ENCODE results near the gene CEBPE. TPM values are rescaled to one million over a fixed set of nuclear protein-coding genes. Genes with fewer than 3 reads are reported as not detected.

Gene CEBPE
- polyA plus RNA-seq, 1 experiment = not detected

DNA sequence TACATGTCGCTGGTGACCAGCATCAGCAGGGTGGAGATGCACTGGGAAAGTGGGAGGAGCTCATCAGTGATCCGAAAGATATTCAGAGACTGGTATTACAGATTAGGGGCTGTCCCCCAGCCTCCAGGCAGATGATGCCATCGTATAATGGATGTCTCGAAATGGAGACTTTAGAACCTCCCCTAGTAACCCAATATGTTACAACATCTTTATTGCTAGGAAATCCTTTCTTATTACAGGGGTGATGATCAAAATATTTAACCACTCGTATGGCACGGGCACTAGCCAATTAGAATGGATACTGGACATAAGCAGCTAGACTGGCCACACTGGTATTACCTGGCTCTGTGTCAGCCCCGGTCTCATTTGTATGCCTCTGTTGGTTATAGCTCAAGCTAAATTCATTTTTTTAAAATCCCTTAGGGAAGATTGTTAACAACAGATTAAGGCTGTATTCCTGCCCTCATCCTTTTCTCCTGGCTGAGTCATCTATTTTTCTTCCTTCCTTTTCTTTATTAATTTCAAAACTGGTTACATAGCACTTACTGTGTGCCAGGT is 10.8 kb upstream of the CEBPE start:
- Histone ChIP-seq H3K27ac (ENCODE audit: low read depth, low read length) (no peak overlapping the region), H3K27me3 (ENCODE audit: control insufficient read depth, insufficient read depth, low read length) (peaks cover 12% of the 10 kb centered on the region), H3K4me3 (ENCODE audit: low read depth, low read length) (no peak overlapping the region), H3K9me3 (ENCODE audit: control insufficient read depth, insufficient read depth, low read length) (no peaks in the 10 kb centered on the region)
- ChIA-PET CTCF (interaction anchor here (1.0 to 3.7 kb wide), 5 partner anchors 9 to 61 kb away, joined by 3 to 35 read pairs (median 6); no protein-coding TSS in a partner anchor), POLR2A (no interaction called here)
- DNase-seq (ENCODE audit: low read depth, low spot score) = no peak
- TF ChIP-seq, protein P1, sequence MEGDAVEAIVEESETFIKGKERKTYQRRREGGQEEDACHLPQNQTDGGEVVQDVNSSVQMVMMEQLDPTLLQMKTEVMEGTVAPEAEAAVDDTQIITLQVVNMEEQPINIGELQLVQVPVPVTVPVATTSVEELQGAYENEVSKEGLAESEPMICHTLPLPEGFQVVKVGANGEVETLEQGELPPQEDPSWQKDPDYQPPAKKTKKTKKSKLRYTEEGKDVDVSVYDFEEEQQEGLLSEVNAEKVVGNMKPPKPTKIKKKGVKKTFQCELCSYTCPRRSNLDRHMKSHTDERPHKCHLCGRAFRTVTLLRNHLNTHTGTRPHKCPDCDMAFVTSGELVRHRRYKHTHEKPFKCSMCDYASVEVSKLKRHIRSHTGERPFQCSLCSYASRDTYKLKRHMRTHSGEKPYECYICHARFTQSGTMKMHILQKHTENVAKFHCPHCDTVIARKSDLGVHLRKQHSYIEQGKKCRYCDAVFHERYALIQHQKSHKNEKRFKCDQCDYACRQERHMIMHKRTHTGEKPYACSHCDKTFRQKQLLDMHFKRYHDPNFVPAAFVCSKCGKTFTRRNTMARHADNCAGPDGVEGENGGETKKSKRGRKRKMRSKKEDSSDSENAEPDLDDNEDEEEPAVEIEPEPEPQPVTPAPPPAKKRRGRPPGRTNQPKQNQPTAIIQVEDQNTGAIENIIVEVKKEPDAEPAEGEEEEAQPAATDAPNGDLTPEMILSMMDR (IDR thresholded peaks at IDR 0.05; ENCODE audit: low read depth, low read length) = no peak

DNA sequence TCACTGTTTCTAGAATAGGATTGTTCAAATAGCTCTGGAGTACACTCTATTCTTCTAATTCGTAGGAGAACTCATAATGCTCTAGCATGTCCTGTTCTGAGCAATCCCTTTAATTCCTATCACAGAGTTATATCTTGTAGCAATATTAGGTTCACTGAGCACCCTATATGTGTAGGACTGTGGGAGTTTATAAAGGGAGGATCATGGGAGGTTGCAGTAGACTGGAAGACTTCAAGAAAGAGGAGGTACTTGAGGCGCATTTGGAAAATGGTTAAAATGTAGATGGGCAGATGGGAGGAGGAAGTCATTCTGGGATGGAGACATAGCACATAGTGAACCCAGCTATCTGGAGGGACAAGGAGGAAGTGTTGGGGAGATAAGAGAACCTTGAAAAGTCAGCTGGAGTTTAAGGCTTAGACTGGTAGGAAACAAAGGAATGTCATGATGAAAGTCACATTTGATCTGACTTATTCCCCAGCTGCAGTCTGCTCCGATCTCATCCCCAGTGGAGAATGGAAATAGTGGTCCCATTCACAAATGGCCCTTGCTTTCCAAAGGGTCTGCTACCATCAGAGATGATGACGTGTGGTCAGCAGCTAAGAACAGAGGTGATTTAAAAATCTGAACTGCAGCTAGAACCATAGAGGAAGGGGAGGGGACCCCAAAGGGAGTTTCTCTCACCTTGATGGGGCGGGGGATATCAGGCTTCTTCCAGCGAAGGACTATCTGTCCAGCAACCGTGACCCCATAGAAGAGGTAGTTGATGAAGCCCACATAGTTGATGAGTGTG is 10.1 kb upstream of the CEBPE start:
- Histone ChIP-seq H3K27me3 (ENCODE audit: control insufficient read depth, insufficient read depth, low read length) (peaks cover 12% of the 10 kb centered on the region), H3K4me3 (ENCODE audit: low read depth, low read length) (no peak overlapping the region), H3K27ac (ENCODE audit: low read depth, low read length) (no peak overlapping the region), H3K9me3 (ENCODE audit: control insufficient read depth, insufficient read depth, low read length) (no peaks in the 10 kb centered on the region)
- POLR2A ChIA-PET = no interaction called here
- DNase-seq (ENCODE audit: low read depth, low spot score) = no peak
- CTCF ChIA-PET = interaction anchor here (1.0 to 3.7 kb wide), 3 partner anchors 8 to 61 kb away, joined by 4 to 35 read pairs (median 6); no protein-coding TSS in a partner anchor
- TF ChIP-seq, protein P1 (IDR thresholded peaks at IDR 0.05; ENCODE audit: low read depth, low read length) = no peak

DNA sequence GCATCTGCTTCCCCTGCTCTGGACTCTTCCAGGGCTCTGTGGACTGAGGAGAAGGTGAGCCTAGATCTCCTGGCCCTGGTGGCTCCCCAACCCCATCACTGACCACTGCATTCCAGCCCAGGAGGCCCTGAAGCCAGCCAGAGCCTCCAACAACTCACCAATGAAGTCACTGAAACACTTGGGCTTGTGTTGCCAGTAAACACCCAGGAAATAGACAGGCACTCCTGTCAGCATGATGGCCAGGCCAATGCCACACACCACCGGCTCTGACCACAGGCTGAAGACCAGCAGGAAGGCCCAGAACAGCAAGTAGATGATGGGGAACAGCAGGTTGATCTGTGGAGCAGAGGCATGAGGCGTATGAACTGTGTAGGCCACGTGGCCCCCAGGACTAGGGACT is 8.8 kb upstream of the CEBPE start:
- DNase-seq (ENCODE audit: low read depth, low spot score) = no peak
- Histone ChIP-seq H3K27ac (ENCODE audit: low read depth, low read length) (no peak overlapping the region), H3K9me3 (ENCODE audit: control insufficient read depth, insufficient read depth, low read length) (no peaks in the 10 kb centered on the region), H3K27me3 (ENCODE audit: control insufficient read depth, insufficient read depth, low read length) (peaks cover 15% of the 10 kb centered on the region), H3K4me3 (ENCODE audit: low read depth, low read length) (no peak overlapping the region)
- ChIA-PET POLR2A (no interaction called here), CTCF (interaction anchor here (1.6 to 13.3 kb wide), 2 partner anchors 53 to 59 kb away, joined by 6 to 818 read pairs; partner anchors contain the start of gene SLC7A8)
- TF ChIP-seq, protein P1 (IDR thresholded peaks at IDR 0.05; ENCODE audit: low read depth, low read length) = no peak

DNA sequence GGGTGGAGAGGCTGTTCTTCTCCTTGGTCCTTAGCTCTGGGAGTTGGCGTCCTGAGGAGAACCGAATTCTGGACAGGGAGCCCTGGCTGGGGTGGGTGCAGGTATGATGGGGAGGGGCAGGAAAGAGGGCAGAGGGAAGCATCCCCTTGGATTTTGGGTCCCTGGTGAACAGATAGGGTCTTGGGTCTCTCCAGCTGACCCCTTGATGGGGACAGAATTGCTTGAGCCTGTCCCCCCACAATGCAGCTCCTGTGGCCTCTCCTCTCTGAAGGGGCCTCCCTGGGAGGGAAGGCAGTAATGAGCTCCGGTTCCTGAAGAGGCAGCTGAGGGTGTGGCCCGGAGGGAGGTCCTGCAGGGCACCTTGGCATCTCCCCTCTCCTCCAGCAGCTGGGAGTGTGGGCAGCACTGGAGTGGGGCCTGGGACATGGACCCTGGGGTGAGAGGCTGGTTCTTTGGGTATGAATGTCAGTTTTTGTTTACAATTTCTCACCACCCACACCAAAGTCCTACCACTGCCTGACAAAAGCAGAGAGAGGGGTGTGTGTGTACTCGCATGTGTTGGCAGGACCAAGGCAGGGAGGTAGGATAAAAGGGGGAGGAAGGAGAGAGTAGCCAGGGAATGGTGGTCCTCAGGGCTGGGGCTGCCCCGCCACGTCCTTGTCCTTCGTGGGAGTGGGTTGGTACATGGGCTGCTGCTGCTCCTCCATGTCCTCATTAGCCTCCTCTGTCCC is 7.7 kb upstream of the CEBPE start:
- TF ChIP-seq, protein P1 (IDR thresholded peaks at IDR 0.05; ENCODE audit: low read depth, low read length) = no peak
- ChIA-PET CTCF (interaction anchor here (0.6 to 13.3 kb wide), 2 partner anchors 54 to 242 kb away, joined by 4 to 818 read pairs; partner anchors contain the start of gene SLC7A8), POLR2A (no interaction called here)
- Histone ChIP-seq H3K27ac (ENCODE audit: low read depth, low read length) (no peak overlapping the region), H3K9me3 (ENCODE audit: control insufficient read depth, insufficient read depth, low read length) (no peaks in the 10 kb centered on the region), H3K4me3 (ENCODE audit: low read depth, low read length) (no peak overlapping the region), H3K27me3 (ENCODE audit: control insufficient read depth, insufficient read depth, low read length) (peaks cover 15% of the 10 kb centered on the region)
- DNase-seq (ENCODE audit: low read depth, low spot score) = no peak

Measured in AG04450 (cell line).